Measurements from ENCODE around the gene SCYGR3. TPM values are rescaled to one million over a fixed set of nuclear protein-coding genes. Genes with fewer than 3 reads are reported as not detected.

SCYGR3 gene
- total RNA-seq, 1 experiment from 2014 or later, result not detected

GRCh38 chr2:227627769-227628168 lies 13.1 kb upstream of the SCYGR3 start:
- no peak overlapping the region for H3K14ac ChIP-seq (ENCODE audit: insufficient read depth, low read length)
- H3K23ac ChIP-seq (ENCODE audit: insufficient read length, low read depth, low read length), result no peak overlapping the region
- H3K27ac ChIP-seq (ENCODE audit: insufficient read length, low read depth, low read length), result no peak overlapping the region
- no peak overlapping the region for H2BK5ac ChIP-seq (ENCODE audit: insufficient read length, low read length)
- no peaks in the 10 kb centered on the region for H3K23me2 ChIP-seq (ENCODE audit: insufficient read length, low read depth, low read length, poor library complexity, severe bottlenecking)
- no peak overlapping the region for H3K9ac ChIP-seq (ENCODE audit: extremely low read depth, insufficient read length, low read length)
- no peak overlapping the region for H3K4me3 Mint-ChIP-seq
- no peaks in the 10 kb centered on the region for H3K27me3 ChIP-seq (ENCODE audit: insufficient read depth, low read length)
- no peaks in the 10 kb centered on the region for H3K9me3 ChIP-seq (ENCODE audit: control insufficient read depth, low read depth, low read length)
- no peaks in the 10 kb centered on the region for H3K4me1 Mint-ChIP-seq
- H3K4me1 ChIP-seq (ENCODE audit: insufficient read depth, low read length), result no peaks in the 10 kb centered on the region; the same call in none of the 2 replicates
- no peak overlapping the region for H2BK15ac ChIP-seq (ENCODE audit: low read depth, low read length)
- no peak overlapping the region for H3K56ac ChIP-seq (ENCODE audit: insufficient read length, low read depth, low read length)
- no peaks in the 10 kb centered on the region for H3K36me3 Mint-ChIP-seq (ENCODE audit: insufficient read depth in 1 of 3, low read depth in 3 of 3)
- no peak overlapping the region for H4K5ac ChIP-seq (ENCODE audit: insufficient read length, low read depth, low read length)
- H4K91ac ChIP-seq (ENCODE audit: insufficient read length, low read depth, low read length), result no peak overlapping the region
- TF ChIP-seq CTCF (conservative IDR thresholded peaks at IDR 0.05), result no peak
- no peak for DNase-seq
- H3T11ph ChIP-seq (ENCODE audit: low read length), result no peak overlapping the region
- no CpG with 5 or more reads among the region's 3 CpGs for WGBS (ENCODE audit: extremely low coverage, insufficient read length, low lambda C conversion rate)
- H3K4ac ChIP-seq (ENCODE audit: low read depth, low read length), result no peak overlapping the region
- no peak overlapping the region for H2BK12ac ChIP-seq (ENCODE audit: insufficient read length, low read depth, low read length)
- H3K79me1 ChIP-seq (ENCODE audit: insufficient read depth, low read depth, low read length, poor library complexity, severe bottlenecking), result no peaks in the 10 kb centered on the region
- H2AFZ ChIP-seq (ENCODE audit: low read length), result no peak overlapping the region
- H2AK5ac ChIP-seq (ENCODE audit: insufficient read length, low read length), result no peak overlapping the region
- H2BK120ac ChIP-seq (ENCODE audit: low read depth, low read length, poor library complexity, severe bottlenecking), result no peak overlapping the region
- H3K79me2 ChIP-seq (ENCODE audit: insufficient read depth, low read length), result no peaks in the 10 kb centered on the region
- H3K27ac Mint-ChIP-seq, result no peak overlapping the region
- no peak overlapping the region for H3K4me2 ChIP-seq (ENCODE audit: insufficient read depth, insufficient read length, low read length)
- no peaks in the 10 kb centered on the region for H3K9me3 Mint-ChIP-seq
- no peaks in the 10 kb centered on the region; the same call in 1 of the 2 replicates for H3K27me3 Mint-ChIP-seq (ENCODE audit: low read depth)
- no peaks in the 10 kb centered on the region for H4K20me1 ChIP-seq (ENCODE audit: control insufficient read depth, insufficient read depth, insufficient read length)
- no peak overlapping the region for H4K8ac ChIP-seq (replicated peaks; ENCODE audit: insufficient read length, low read depth, low read length)
- no peak overlapping the region for H2BK20ac ChIP-seq (ENCODE audit: low read depth, low read length, poor library complexity, severe bottlenecking)
- H3K18ac ChIP-seq (ENCODE audit: insufficient read length, low read depth, low read length), result no peak overlapping the region
